GM23338 (cell line): ENCODE measurements around the gene MAP3K14. TPM values are rescaled to one million over a fixed set of nuclear protein-coding genes. Genes with fewer than 3 reads are reported as not detected.

Experiments used
- ATAC-seq: fragments of 200-7000 bp; cut with Tn5 transposase; 3 replicates; pipeline ENCODE4 v1.9.1; 2020
- DNase-seq: peaks from one replicate; pipeline ENCODE4 v3.0.0-alpha.2; 2015; ENCODE audit warnings: low spot score
- H2AFZ ChIP-seq: fragments of 200-600 bp; sonication (generic); 2 replicates; pipeline ENCODE4 v1.8.0; 2016; ENCODE audit warnings: antibody characterized with exemption, mild to moderate bottlenecking, moderate library complexity
- H3F3A ChIP-seq: fragments of 200-600 bp; sonication (generic); replicated peaks from 2 replicates; pipeline ENCODE4 v1.8.0; 2017; ENCODE audit warnings: antibody characterized with exemption, mixed run types, low read depth
- H3K27ac ChIP-seq: fragments of 200-600 bp; sonication (generic); 2 replicates; pipeline ENCODE4 v1.6.1; 2016; ENCODE audit warnings: low read depth
- H3K27me3 ChIP-seq: fragments of 200-600 bp; sonication (generic); 2 replicates; pipeline ENCODE4 v1.8.0; 2016; ENCODE audit warnings: mild to moderate bottlenecking, mixed run types, moderate library complexity; ENCODE audit not compliant: insufficient read depth
- H3K36me3 ChIP-seq: fragments of 200-600 bp; sonication (generic); 2 replicates; pipeline ENCODE4 v1.8.0; 2016; ENCODE audit warnings: mild to moderate bottlenecking; ENCODE audit not compliant: insufficient read depth
- H3K4me1 ChIP-seq: fragments of 200-600 bp; sonication (generic); 2 replicates; pipeline ENCODE4 v1.8.0; 2016; ENCODE audit warnings: mild to moderate bottlenecking, moderate library complexity; ENCODE audit not compliant: insufficient read depth
- H3K4me2 ChIP-seq: fragments of 200-600 bp; sonication (generic); 2 replicates; pipeline ENCODE4 v1.7.1; 2017; ENCODE audit warnings: mixed run types
- H3K4me3 ChIP-seq: fragments of 200-600 bp; sonication (generic); 2 replicates; pipeline ENCODE4 v1.6.1; 2016; ENCODE audit warnings: mixed run types
- H3K79me2 ChIP-seq: fragments of 200-600 bp; sonication (generic); replicated peaks from 2 replicates; pipeline ENCODE4 v1.8.0; 2017; ENCODE audit warnings: mild to moderate bottlenecking; ENCODE audit not compliant: insufficient read depth
- H3K9me2 ChIP-seq: fragments of 200-600 bp; sonication (generic); 2 replicates; pipeline ENCODE4 v1.8.0; 2017; ENCODE audit not compliant: insufficient read depth
- H4K20me1 ChIP-seq: fragments of 200-600 bp; sonication (generic); replicated peaks from 2 replicates; pipeline ENCODE4 v1.8.0; 2017; ENCODE audit warnings: mild to moderate bottlenecking; ENCODE audit not compliant: insufficient read depth
- H3K27ac Mint-ChIP-seq: 2 replicates; pipeline ENCODE4 v1.8.0; 2020; ENCODE audit warnings: inconsistent platforms, mild to moderate bottlenecking, moderate library complexity, mixed read lengths
- H3K27me3 Mint-ChIP-seq: 3 replicates; pipeline ENCODE4 v1.8.0; 2022; ENCODE audit warnings: low read depth, mild to moderate bottlenecking, moderate library complexity, mixed read lengths, inconsistent platforms; ENCODE audit not compliant: insufficient read depth, poor library complexity
- H3K36me3 Mint-ChIP-seq: 3 replicates; pipeline ENCODE4 v1.8.0; 2021; ENCODE audit warnings: low read depth, mild to moderate bottlenecking, inconsistent platforms, moderate library complexity, mixed read lengths
- H3K4me1 Mint-ChIP-seq: 3 replicates; pipeline ENCODE4 v1.8.0; 2020; ENCODE audit warnings: mild to moderate bottlenecking, inconsistent platforms, mixed read lengths
- H3K4me3 Mint-ChIP-seq: 3 replicates; pipeline ENCODE4 v1.8.0; 2021; ENCODE audit warnings: moderate library complexity, mild to moderate bottlenecking, inconsistent platforms, mixed read lengths
- H3K9me3 Mint-ChIP-seq: 3 replicates; pipeline ENCODE4 v1.8.0; 2020; ENCODE audit warnings: moderate library complexity, mild to moderate bottlenecking, inconsistent platforms, mixed read lengths
- EZH2 ChIP-seq: fragments of 200-600 bp; sonication (generic); IDR thresholded peaks from one replicate; pipeline ENCODE4 v1.8.0; 2017; ENCODE audit warnings: antibody characterized with exemption, mild to moderate bottlenecking, low read depth; ENCODE audit not compliant: unreplicated experiment
- EZH2phosphoT487 ChIP-seq: fragments of 200-600 bp; sonication (generic); IDR thresholded peaks from one replicate; pipeline ENCODE4 v1.8.1; 2018; ENCODE audit warnings: antibody characterized with exemption; ENCODE audit not compliant: unreplicated experiment
- JUNB ChIP-seq: IDR thresholded peaks from one replicate; pipeline ENCODE4 v1.6.1; 2016; ENCODE audit warnings: antibody characterized with exemption; ENCODE audit not compliant: unreplicated experiment
- NANOG ChIP-seq: IDR thresholded peaks from 2 replicates; pipeline ENCODE4 v1.6.1; 2016; ENCODE audit warnings: antibody characterized with exemption, borderline replicate concordance
- POLR2AphosphoS5 ChIP-seq: IDR thresholded peaks from 2 replicates; pipeline ENCODE4 v1.6.1; 2016; ENCODE audit warnings: antibody characterized with exemption, low read depth
- STAT1 ChIP-seq: IDR thresholded peaks from one replicate; pipeline ENCODE4 v1.6.1; 2016; ENCODE audit warnings: antibody characterized with exemption; ENCODE audit not compliant: unreplicated experiment
- ZNF114 ChIP-seq: fragments of 250-450 bp; sonication (Bioruptor Pico); IDR thresholded peaks from 2 replicates; pipeline ENCODE4 v1.5.0; 2020; ENCODE audit warnings: mild to moderate bottlenecking, moderate library complexity
- polyA plus RNA-seq: library from polyadenylated mRNA; unstranded; fragments of >200 nt; fragmentation: Nextera tagmentation; extraction: Ambion mirVana; gene quantifications from 2 replicates; pipeline ENCODE4 v1.2.1, GENCODE V29; 2016
- total RNA-seq: library from RNA; depleted of rRNA; stranded (reverse); fragments of >200 nt; shearing (Covaris generic); gene quantifications from 2 replicates; pipeline ENCODE4 v1.2.3, GENCODE V29; 2014
- TF ChIP-seq, protein P1 (sequence below): IDR thresholded peaks from 2 replicates; pipeline ENCODE4 v1.6.1; 2016; ENCODE audit warnings: antibody characterized with exemption
- TF ChIP-seq, protein P2 (sequence below), 2 experiments: fragments of 200-600 bp in 1 of 2; sonication (generic) in 1 of 2; conservative IDR thresholded peaks; 2 replicates each; pipeline versions ENCODE4 v1.5.1 to v1.6.1; 2016 to 2017; ENCODE audit warnings: antibody characterized with exemption in 2 of 2, low read depth in 2 of 2, mild to moderate bottlenecking in 2 of 2, moderate library complexity in 1 of 2
- TF ChIP-seq, protein P3 (sequence below): fragments of 250-450 bp; sonication (Bioruptor Pico); IDR thresholded peaks from 2 replicates; pipeline ENCODE4 v1.5.0; 2020; ENCODE audit warnings: mild to moderate bottlenecking, moderate library complexity

Gene MAP3K14
- total and polyA plus RNA-seq, 2 experiments from 2014 or later: 1.3 to 4.9 TPM

DNA sequence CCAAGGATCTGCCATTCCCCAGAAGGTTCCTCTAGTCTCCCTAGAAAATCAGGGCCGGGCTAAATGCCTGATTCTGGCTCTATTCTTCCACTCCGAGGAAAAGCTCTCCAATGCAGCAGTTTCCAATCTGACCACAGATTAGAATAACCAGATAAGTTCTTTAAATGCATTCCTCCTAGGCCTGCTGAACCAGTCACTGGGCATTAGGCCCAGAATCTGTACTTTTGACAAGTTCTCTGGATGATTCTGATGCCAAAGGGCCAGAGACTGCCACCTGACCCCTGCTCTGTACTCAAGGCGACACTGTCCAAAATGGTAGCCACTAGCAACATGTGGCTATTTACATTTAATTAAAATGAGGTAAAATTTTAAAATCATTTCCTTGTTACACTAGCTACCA lies 22.3 kb downstream of the MAP3K14 start:
- Histone ChIP-seq H3K4me3 (no peak overlapping the region), H3F3A (no peaks in the 10 kb centered on the region), H3K27ac (no peak overlapping the region), H2AFZ (no peak overlapping the region), H3K27me3 (no peaks in the 10 kb centered on the region), H4K20me1 (peaks cover 2% of the 10 kb centered on the region), H3K4me2 (no peak overlapping the region), H3K4me1 (no peaks in the 10 kb centered on the region), H3K36me3 (no peaks in the 10 kb centered on the region), H3K79me2 (no peaks in the 10 kb centered on the region; the same call in 1 of the 2 replicates), H3K9me2 (no peaks in the 10 kb centered on the region)
- H3K4me3 Mint-ChIP-seq: no peak overlapping the region
- H3K27me3 Mint-ChIP-seq: peaks cover 9% of the 10 kb centered on the region
- peaks cover 3% of the 10 kb centered on the region; the same call in 2 of the 3 replicates for H3K36me3 Mint-ChIP-seq
- ATAC-seq: no peak
- no peaks in the 10 kb centered on the region for H3K9me3 Mint-ChIP-seq
- no peak for DNase-seq
- TF ChIP-seq STAT1: no peak
- no peak for TF ChIP-seq POLR2AphosphoS5
- TF ChIP-seq NANOG: no peak
- no peak for TF ChIP-seq EZH2phosphoT487
- TF ChIP-seq, protein P1, sequence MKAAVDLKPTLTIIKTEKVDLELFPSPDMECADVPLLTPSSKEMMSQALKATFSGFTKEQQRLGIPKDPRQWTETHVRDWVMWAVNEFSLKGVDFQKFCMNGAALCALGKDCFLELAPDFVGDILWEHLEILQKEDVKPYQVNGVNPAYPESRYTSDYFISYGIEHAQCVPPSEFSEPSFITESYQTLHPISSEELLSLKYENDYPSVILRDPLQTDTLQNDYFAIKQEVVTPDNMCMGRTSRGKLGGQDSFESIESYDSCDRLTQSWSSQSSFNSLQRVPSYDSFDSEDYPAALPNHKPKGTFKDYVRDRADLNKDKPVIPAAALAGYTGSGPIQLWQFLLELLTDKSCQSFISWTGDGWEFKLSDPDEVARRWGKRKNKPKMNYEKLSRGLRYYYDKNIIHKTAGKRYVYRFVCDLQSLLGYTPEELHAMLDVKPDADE: no peak
- no peak for TF ChIP-seq JUNB
- H3K27ac Mint-ChIP-seq: no peak overlapping the region
- peaks cover 10% of the 10 kb centered on the region; the same call in 2 of the 3 replicates for H3K4me1 Mint-ChIP-seq

DNA sequence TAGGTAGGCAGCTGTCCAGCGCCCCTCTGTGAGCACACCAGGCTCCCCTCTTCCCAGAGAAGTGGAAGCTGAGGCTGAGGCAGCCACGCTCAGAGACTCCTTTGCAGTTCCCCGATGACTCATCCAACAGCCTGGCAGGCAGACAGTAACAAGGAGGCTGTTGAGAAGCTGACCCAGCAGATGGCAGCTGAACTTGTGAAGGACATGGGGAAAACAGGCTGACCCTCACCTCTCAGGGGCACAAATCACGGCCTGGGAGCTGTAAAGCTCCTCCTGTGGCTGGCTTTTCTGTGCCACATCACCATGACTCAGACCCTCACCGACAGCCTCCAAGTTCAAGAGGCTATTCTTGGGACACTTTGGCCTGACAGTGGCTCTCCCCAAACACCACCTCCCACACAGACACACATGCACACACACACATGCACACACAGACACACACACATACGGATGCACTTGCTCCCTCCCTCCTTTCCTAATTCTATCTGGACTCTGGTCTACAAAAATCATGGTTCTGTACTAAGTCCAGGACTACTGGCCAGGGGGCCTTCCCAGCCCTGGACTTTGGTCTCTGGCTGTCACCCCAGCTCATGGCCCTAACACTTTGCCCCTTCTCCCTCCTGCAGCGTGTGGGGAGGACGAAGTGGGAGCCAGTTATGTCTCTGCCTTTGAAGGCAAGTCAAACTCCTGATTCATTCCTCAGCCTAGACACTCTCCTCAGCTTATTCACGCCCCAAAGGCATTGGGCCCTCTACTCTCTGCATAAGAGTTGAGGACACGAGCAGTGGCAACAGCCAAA lies 23.2 kb downstream of the MAP3K14 start:
- H3K4me3 ChIP-seq: no peak overlapping the region
- no peak for DNase-seq
- H2AFZ ChIP-seq: no peak overlapping the region
- no peaks in the 10 kb centered on the region for H3K9me2 ChIP-seq
- H3K27ac ChIP-seq: no peak overlapping the region
- no peaks in the 10 kb centered on the region for H3F3A ChIP-seq
- Mint-ChIP-seq H3K4me1 (peaks cover 10% of the 10 kb centered on the region; the same call in 2 of the 3 replicates), H3K27ac (peak overlapping the region; percentile 37; the same call in 1 of the 2 replicates), H3K4me3 (no peak overlapping the region; the same call in 2 of the 3 replicates), H3K9me3 (no peaks in the 10 kb centered on the region), H3K27me3 (peaks cover 9% of the 10 kb centered on the region), H3K36me3 (peaks cover 8% of the 10 kb centered on the region)
- no peaks in the 10 kb centered on the region for H3K27me3 ChIP-seq
- no peaks in the 10 kb centered on the region; the same call in none of the 2 replicates for H4K20me1 ChIP-seq
- H3K4me1 ChIP-seq: no peaks in the 10 kb centered on the region
- no peaks in the 10 kb centered on the region; the same call in 1 of the 2 replicates for H3K79me2 ChIP-seq
- H3K4me2 ChIP-seq: no peak overlapping the region
- ATAC-seq: peak; percentile 68
- H3K36me3 ChIP-seq: no peaks in the 10 kb centered on the region
- TF ChIP-seq EZH2: no peak
- TF ChIP-seq, protein P2, sequence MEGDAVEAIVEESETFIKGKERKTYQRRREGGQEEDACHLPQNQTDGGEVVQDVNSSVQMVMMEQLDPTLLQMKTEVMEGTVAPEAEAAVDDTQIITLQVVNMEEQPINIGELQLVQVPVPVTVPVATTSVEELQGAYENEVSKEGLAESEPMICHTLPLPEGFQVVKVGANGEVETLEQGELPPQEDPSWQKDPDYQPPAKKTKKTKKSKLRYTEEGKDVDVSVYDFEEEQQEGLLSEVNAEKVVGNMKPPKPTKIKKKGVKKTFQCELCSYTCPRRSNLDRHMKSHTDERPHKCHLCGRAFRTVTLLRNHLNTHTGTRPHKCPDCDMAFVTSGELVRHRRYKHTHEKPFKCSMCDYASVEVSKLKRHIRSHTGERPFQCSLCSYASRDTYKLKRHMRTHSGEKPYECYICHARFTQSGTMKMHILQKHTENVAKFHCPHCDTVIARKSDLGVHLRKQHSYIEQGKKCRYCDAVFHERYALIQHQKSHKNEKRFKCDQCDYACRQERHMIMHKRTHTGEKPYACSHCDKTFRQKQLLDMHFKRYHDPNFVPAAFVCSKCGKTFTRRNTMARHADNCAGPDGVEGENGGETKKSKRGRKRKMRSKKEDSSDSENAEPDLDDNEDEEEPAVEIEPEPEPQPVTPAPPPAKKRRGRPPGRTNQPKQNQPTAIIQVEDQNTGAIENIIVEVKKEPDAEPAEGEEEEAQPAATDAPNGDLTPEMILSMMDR (conservative IDR thresholded peaks at IDR 0.05; ENCODE audit: low read depth in 2 of 2): no peak
- TF ChIP-seq, protein P1: no peak
- no peak for TF ChIP-seq JUNB
- no peak for TF ChIP-seq ZNF114
- no peak for TF ChIP-seq NANOG
- no peak for TF ChIP-seq STAT1
- TF ChIP-seq, protein P3, sequence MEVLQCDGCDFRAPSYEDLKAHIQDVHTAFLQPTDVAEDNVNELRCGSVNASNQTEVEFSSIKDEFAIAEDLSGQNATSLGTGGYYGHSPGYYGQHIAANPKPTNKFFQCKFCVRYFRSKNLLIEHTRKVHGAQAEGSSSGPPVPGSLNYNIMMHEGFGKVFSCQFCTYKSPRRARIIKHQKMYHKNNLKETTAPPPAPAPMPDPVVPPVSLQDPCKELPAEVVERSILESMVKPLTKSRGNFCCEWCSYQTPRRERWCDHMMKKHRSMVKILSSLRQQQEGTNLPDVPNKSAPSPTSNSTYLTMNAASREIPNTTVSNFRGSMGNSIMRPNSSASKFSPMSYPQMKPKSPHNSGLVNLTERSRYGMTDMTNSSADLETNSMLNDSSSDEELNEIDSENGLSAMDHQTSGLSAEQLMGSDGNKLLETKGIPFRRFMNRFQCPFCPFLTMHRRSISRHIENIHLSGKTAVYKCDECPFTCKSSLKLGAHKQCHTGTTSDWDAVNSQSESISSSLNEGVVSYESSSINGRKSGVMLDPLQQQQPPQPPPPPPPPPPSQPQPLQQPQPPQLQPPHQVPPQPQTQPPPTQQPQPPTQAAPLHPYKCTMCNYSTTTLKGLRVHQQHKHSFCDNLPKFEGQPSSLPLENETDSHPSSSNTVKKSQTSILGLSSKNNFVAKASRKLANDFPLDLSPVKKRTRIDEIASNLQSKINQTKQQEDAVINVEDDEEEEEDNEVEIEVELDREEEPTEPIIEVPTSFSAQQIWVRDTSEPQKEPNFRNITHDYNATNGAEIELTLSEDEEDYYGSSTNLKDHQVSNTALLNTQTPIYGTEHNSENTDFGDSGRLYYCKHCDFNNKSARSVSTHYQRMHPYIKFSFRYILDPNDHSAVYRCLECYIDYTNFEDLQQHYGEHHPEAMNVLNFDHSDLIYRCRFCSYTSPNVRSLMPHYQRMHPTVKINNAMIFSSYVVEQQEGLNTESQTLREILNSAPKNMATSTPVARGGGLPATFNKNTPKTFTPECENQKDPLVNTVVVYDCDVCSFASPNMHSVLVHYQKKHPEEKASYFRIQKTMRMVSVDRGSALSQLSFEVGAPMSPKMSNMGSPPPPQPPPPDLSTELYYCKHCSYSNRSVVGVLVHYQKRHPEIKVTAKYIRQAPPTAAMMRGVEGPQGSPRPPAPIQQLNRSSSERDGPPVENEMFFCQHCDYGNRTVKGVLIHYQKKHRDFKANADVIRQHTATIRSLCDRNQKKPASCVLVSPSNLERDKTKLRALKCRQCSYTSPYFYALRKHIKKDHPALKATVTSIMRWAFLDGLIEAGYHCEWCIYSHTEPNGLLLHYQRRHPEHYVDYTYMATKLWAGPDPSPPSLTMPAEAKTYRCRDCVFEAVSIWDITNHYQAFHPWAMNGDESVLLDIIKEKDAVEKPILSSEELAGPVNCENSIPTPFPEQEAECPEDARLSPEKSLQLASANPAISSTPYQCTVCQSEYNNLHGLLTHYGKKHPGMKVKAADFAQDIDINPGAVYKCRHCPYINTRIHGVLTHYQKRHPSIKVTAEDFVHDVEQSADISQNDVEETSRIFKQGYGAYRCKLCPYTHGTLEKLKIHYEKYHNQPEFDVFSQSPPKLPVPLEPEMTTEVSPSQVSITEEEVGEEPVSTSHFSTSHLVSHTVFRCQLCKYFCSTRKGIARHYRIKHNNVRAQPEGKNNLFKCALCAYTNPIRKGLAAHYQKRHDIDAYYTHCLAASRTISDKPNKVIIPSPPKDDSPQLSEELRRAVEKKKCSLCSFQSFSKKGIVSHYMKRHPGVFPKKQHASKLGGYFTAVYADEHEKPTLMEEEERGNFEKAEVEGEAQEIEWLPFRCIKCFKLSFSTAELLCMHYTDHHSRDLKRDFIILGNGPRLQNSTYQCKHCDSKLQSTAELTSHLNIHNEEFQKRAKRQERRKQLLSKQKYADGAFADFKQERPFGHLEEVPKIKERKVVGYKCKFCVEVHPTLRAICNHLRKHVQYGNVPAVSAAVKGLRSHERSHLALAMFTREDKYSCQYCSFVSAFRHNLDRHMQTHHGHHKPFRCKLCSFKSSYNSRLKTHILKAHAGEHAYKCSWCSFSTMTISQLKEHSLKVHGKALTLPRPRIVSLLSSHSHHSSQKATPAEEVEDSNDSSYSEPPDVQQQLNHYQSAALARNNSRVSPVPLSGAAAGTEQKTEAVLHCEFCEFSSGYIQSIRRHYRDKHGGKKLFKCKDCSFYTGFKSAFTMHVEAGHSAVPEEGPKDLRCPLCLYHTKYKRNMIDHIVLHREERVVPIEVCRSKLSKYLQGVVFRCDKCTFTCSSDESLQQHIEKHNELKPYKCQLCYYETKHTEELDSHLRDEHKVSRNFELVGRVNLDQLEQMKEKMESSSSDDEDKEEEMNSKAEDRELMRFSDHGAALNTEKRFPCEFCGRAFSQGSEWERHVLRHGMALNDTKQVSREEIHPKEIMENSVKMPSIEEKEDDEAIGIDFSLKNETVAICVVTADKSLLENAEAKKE (CRISPR knock-in tag): no peak
